HCT116 (cell line): ENCODE results near the gene TIAM1.

Experiments
- CTCF ChIP-seq, 3 experiments: fragments of 200-600 bp in 1 of 3; sonication (generic) in 1 of 3; IDR thresholded peaks in 2 of 3; conservative IDR thresholded peaks in 1 of 3; 2 replicates each; pipeline ENCODE4 v1.5.1; 2012 to 2017; ENCODE audit warnings: low read depth in 2 of 3, low read length in 2 of 3, antibody characterized with exemption in 1 of 3, borderline replicate concordance in 1 of 3, control low read depth in 1 of 3, mild to moderate bottlenecking in 1 of 3, mixed read lengths in 1 of 3, mixed run types in 1 of 3, moderate library complexity in 1 of 3; ENCODE audit not compliant: insufficient read depth in 1 of 3
- EZH2 ChIP-seq: fragments of 200-600 bp; sonication (generic); IDR thresholded peaks from 2 replicates; pipeline ENCODE4 v1.6.1; 2017; ENCODE audit warnings: antibody characterized with exemption, mixed run types
- MAX ChIP-seq: IDR thresholded peaks from 2 replicates; pipeline ENCODE4 v1.6.1; 2012

GRCh38 chr21:31088474-31088751 is 255.6 kb downstream of the TIAM1 start:
- no peak for TF ChIP-seq CTCF (IDR thresholded peaks at IDR 0.05 in 2 of 3, conservative IDR thresholded peaks at IDR 0.05 in 1 of 3; ENCODE audit: borderline replicate concordance in 1 of 3, insufficient read depth in 1 of 3, low read depth in 2 of 3, low read length in 2 of 3)
- no peak for TF ChIP-seq MAX
- TF ChIP-seq EZH2: no peak
